ENCODE data around the gene EME1. TPM values are rescaled to one million over a fixed set of nuclear protein-coding genes. Genes with fewer than 3 reads are reported as not detected.

The EME1 gene
- polyA plus RNA-seq, 1 donor from 2014 or later, result 5.4 TPM

DNA sequence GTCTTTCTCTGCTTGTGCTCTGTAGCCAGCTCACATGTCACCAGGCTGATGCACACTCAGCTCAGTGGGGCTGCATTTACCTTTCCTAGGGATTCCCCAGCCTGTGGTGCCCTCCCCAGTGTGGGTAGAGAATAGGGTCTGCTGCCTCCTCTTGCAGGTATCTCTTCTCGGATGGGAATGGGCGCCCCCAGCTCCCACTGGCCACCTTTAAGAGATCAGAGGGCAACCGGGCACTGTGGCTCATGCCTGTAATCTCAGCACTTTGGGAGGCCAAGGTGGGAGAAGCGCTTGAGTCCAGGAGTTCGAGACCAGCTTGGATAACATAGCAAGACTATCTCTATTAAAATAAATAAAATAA is 23.8 kb upstream of the EME1 start:
- no peak overlapping the region for H3K4me2 ChIP-seq (ENCODE audit: low read length)
- no peak overlapping the region for H3K27ac ChIP-seq (ENCODE audit: low read length)
- TF ChIP-seq SMC3 (conservative IDR thresholded peaks at IDR 0.05; ENCODE audit: poor library complexity), result no peak
- TF ChIP-seq, protein P1, sequence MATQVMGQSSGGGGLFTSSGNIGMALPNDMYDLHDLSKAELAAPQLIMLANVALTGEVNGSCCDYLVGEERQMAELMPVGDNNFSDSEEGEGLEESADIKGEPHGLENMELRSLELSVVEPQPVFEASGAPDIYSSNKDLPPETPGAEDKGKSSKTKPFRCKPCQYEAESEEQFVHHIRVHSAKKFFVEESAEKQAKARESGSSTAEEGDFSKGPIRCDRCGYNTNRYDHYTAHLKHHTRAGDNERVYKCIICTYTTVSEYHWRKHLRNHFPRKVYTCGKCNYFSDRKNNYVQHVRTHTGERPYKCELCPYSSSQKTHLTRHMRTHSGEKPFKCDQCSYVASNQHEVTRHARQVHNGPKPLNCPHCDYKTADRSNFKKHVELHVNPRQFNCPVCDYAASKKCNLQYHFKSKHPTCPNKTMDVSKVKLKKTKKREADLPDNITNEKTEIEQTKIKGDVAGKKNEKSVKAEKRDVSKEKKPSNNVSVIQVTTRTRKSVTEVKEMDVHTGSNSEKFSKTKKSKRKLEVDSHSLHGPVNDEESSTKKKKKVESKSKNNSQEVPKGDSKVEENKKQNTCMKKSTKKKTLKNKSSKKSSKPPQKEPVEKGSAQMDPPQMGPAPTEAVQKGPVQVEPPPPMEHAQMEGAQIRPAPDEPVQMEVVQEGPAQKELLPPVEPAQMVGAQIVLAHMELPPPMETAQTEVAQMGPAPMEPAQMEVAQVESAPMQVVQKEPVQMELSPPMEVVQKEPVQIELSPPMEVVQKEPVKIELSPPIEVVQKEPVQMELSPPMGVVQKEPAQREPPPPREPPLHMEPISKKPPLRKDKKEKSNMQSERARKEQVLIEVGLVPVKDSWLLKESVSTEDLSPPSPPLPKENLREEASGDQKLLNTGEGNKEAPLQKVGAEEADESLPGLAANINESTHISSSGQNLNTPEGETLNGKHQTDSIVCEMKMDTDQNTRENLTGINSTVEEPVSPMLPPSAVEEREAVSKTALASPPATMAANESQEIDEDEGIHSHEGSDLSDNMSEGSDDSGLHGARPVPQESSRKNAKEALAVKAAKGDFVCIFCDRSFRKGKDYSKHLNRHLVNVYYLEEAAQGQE (IDR thresholded peaks at IDR 0.05; ENCODE audit: borderline replicate concordance), result no peak
- TF ChIP-seq MXI1 (conservative IDR thresholded peaks at IDR 0.05; ENCODE audit: poor library complexity, severe bottlenecking), result no peak
- TF ChIP-seq RAD21 (conservative IDR thresholded peaks at IDR 0.05), result no peak
- TF ChIP-seq EZH2 (IDR thresholded peaks at IDR 0.05; ENCODE audit: borderline replicate concordance, insufficient read depth, low read length, poor library complexity, severe bottlenecking), result no peak
- TF ChIP-seq CTCF (IDR thresholded peaks at IDR 0.05; ENCODE audit: poor library complexity, severe bottlenecking), result no peak
- no peak for TF ChIP-seq TAF1 (IDR thresholded peaks at IDR 0.05; ENCODE audit: low read depth)
- TF ChIP-seq POLR2AphosphoS5 (IDR thresholded peaks at IDR 0.05), result no peak
- TF ChIP-seq EP300 (conservative IDR thresholded peaks at IDR 0.05; ENCODE audit: poor library complexity, severe bottlenecking), result no peak
- no peaks in the 10 kb centered on the region for H3K9me2 ChIP-seq (ENCODE audit: insufficient read depth, low read length)
- H4K20me1 ChIP-seq (ENCODE audit: insufficient read depth), result no peaks in the 10 kb centered on the region
- H3F3A ChIP-seq (ENCODE audit: insufficient read depth, low read length, poor library complexity, severe bottlenecking), result no peaks in the 10 kb centered on the region
- no peaks in the 10 kb centered on the region for H3K79me2 ChIP-seq (replicated peaks; ENCODE audit: insufficient read depth, low read length)
- no peaks in the 10 kb centered on the region for H3K36me3 ChIP-seq (ENCODE audit: insufficient read depth, low read length)
- no peak overlapping the region for H3K9ac ChIP-seq (ENCODE audit: low read length)
- H2AFZ ChIP-seq (ENCODE audit: low read depth, low read length), result no peak overlapping the region
- H3K9me3 ChIP-seq (ENCODE audit: low read length), result no peaks in the 10 kb centered on the region
- H3K4me3 ChIP-seq (ENCODE audit: low read length), result no peak overlapping the region
- H3K27me3 ChIP-seq (ENCODE audit: insufficient read depth, low read depth, low read length), result no peaks in the 10 kb centered on the region

DNA sequence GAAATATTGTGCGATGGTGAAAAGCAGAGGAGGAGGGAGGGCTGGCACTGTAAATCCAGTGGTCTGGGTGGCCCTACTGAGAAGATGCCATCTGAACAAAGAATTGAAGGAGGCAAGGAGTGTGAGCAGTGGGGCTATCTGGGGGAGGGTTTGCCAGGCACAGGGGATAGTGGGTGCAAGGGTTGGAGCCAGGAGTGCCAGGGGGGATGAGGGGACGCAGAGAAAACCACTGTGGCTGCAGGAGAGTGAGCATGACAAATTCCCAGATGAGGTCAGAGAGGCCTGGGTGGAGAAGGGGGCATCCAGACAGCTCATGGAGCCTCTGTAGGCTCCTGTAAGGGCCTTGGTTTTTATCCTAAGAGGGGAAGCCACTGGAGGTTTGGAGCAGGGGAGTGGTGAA is 22.3 kb upstream of the EME1 start:
- Histone ChIP-seq H3K9me2 (ENCODE audit: insufficient read depth, low read length) (no peaks in the 10 kb centered on the region), H3K4me3 (ENCODE audit: low read length) (no peak overlapping the region), H3K79me2 (replicated peaks; ENCODE audit: insufficient read depth, low read length) (no peaks in the 10 kb centered on the region), H3K4me2 (ENCODE audit: low read length) (no peak overlapping the region), H3K9me3 (ENCODE audit: low read length) (no peaks in the 10 kb centered on the region), H4K20me1 (ENCODE audit: insufficient read depth) (no peaks in the 10 kb centered on the region), H3F3A (ENCODE audit: insufficient read depth, low read length, poor library complexity, severe bottlenecking) (no peaks in the 10 kb centered on the region), H3K9ac (ENCODE audit: low read length) (no peak overlapping the region), H3K36me3 (ENCODE audit: insufficient read depth, low read length) (no peaks in the 10 kb centered on the region), H3K27me3 (ENCODE audit: insufficient read depth, low read depth, low read length) (no peaks in the 10 kb centered on the region), H3K27ac (ENCODE audit: low read length) (no peak overlapping the region), H2AFZ (ENCODE audit: low read depth, low read length) (no peak overlapping the region)
- TF ChIP-seq, protein P1 (IDR thresholded peaks at IDR 0.05; ENCODE audit: borderline replicate concordance), result no peak
- no peak for TF ChIP-seq SMC3 (conservative IDR thresholded peaks at IDR 0.05; ENCODE audit: poor library complexity)
- TF ChIP-seq EP300 (conservative IDR thresholded peaks at IDR 0.05; ENCODE audit: poor library complexity, severe bottlenecking), result no peak
- no peak for TF ChIP-seq EZH2 (IDR thresholded peaks at IDR 0.05; ENCODE audit: borderline replicate concordance, insufficient read depth, low read length, poor library complexity, severe bottlenecking)
- no peak for TF ChIP-seq POLR2AphosphoS5 (IDR thresholded peaks at IDR 0.05)
- TF ChIP-seq CTCF (IDR thresholded peaks at IDR 0.05; ENCODE audit: poor library complexity, severe bottlenecking), result no peak
- no peak for TF ChIP-seq TAF1 (IDR thresholded peaks at IDR 0.05; ENCODE audit: low read depth)
- TF ChIP-seq RAD21 (conservative IDR thresholded peaks at IDR 0.05), result no peak
- TF ChIP-seq MXI1 (conservative IDR thresholded peaks at IDR 0.05; ENCODE audit: poor library complexity, severe bottlenecking), result no peak

Measured in neural cell (in vitro differentiated cells).